H9 (cell line): ENCODE results near the gene ABCD1. TPM values are rescaled to one million over a fixed set of nuclear protein-coding genes. Genes with fewer than 3 reads are reported as not detected.
"Not testable (repeated sequence)": the region's sequence is repeated elsewhere in the genome, so short reads cannot be mapped to it uniquely, and the experiment has no call there.

Source experiments
- DNase-seq: peaks from one replicate; pipeline ENCODE4 v3.0.0-alpha.2; 2017
- H2AFZ ChIP-seq: one replicate; pipeline ENCODE4 v1.6.1; 2013; ENCODE audit warnings: mild to moderate bottlenecking, low read length, control low read depth, moderate library complexity
- H2AK5ac ChIP-seq: 2 replicates; pipeline ENCODE4 v1.6.1; 2013; ENCODE audit warnings: low read length, control low read depth, mixed read lengths; ENCODE audit not compliant: insufficient read length
- H2BK120ac ChIP-seq: one replicate; pipeline ENCODE4 v1.6.1; 2013; ENCODE audit warnings: low read depth, mild to moderate bottlenecking, low read length, control low read depth, inconsistent platforms; ENCODE audit not compliant: poor library complexity, severe bottlenecking
- H2BK12ac ChIP-seq: 2 replicates; pipeline ENCODE4 v1.6.1; 2013; ENCODE audit warnings: low read length, control low read depth, mixed read lengths, low read depth; ENCODE audit not compliant: insufficient read length
- H2BK15ac ChIP-seq: 2 replicates; pipeline ENCODE4 v1.6.1; 2013; ENCODE audit warnings: low read depth, low read length, control low read depth
- H2BK20ac ChIP-seq: one replicate; pipeline ENCODE4 v1.6.1; 2013; ENCODE audit warnings: low read depth, mild to moderate bottlenecking, low read length, control low read depth, inconsistent platforms; ENCODE audit not compliant: poor library complexity, severe bottlenecking
- H2BK5ac ChIP-seq: 2 replicates; pipeline ENCODE4 v1.6.1; 2013; ENCODE audit warnings: low read length, control low read depth, mixed read lengths; ENCODE audit not compliant: insufficient read length
- H3K14ac ChIP-seq: 2 replicates; pipeline ENCODE4 v1.6.1; 2013; ENCODE audit warnings: low read length, control low read depth; ENCODE audit not compliant: insufficient read depth
- H3K18ac ChIP-seq: 2 replicates; pipeline ENCODE4 v1.6.1; 2013; ENCODE audit warnings: low read depth, mild to moderate bottlenecking, mixed read lengths, low read length, control low read depth; ENCODE audit not compliant: insufficient read length
- H3K23ac ChIP-seq: 2 replicates; pipeline ENCODE4 v1.6.1; 2013; ENCODE audit warnings: low read length, control low read depth, mixed read lengths, low read depth; ENCODE audit not compliant: insufficient read length
- H3K23me2 ChIP-seq: 2 replicates; pipeline ENCODE4 v1.6.1; 2013; ENCODE audit warnings: low read depth, mild to moderate bottlenecking, mixed read lengths, low read length, control low read depth; ENCODE audit not compliant: insufficient read length, poor library complexity, severe bottlenecking
- H3K27ac ChIP-seq: 2 replicates; pipeline ENCODE4 v1.5.1; 2013; ENCODE audit warnings: low read length, control low read depth, mixed read lengths, low read depth; ENCODE audit not compliant: insufficient read length
- H3K27me3 ChIP-seq: 2 replicates; pipeline ENCODE4 v1.6.1; 2013; ENCODE audit warnings: low read length, control low read depth, inconsistent platforms; ENCODE audit not compliant: insufficient read depth
- H3K4ac ChIP-seq: 2 replicates; pipeline ENCODE4 v1.6.1; 2013; ENCODE audit warnings: low read depth, mild to moderate bottlenecking, control low read depth, inconsistent platforms, low read length, moderate library complexity
- H3K4me1 ChIP-seq: 2 replicates; pipeline ENCODE4 v1.6.1; 2013; ENCODE audit warnings: low read length, control low read depth, inconsistent platforms; ENCODE audit not compliant: insufficient read depth
- H3K4me2 ChIP-seq: 2 replicates; pipeline ENCODE4 v1.6.1; 2013; ENCODE audit warnings: low read length, control low read depth, mixed read lengths; ENCODE audit not compliant: insufficient read length, insufficient read depth
- H3K56ac ChIP-seq: 2 replicates; pipeline ENCODE4 v1.6.1; 2013; ENCODE audit warnings: low read depth, mild to moderate bottlenecking, mixed read lengths, low read length, control low read depth; ENCODE audit not compliant: insufficient read length
- H3K79me1 ChIP-seq: 2 replicates; pipeline ENCODE4 v1.6.1; 2013; ENCODE audit warnings: low read depth, mild to moderate bottlenecking, moderate library complexity, low read length, control low read depth, inconsistent platforms; ENCODE audit not compliant: insufficient read depth, poor library complexity, severe bottlenecking
- H3K79me2 ChIP-seq: 2 replicates; pipeline ENCODE4 v1.6.1; 2013; ENCODE audit warnings: low read length, control low read depth, inconsistent platforms; ENCODE audit not compliant: insufficient read depth
- H3K9ac ChIP-seq: 2 replicates; pipeline ENCODE4 v1.6.1; 2013; ENCODE audit warnings: low read length, control low read depth, mixed read lengths; ENCODE audit not compliant: insufficient read length; ENCODE audit errors: extremely low read depth
- H3K9me3 ChIP-seq: one replicate; pipeline ENCODE4 v1.6.1; 2013; ENCODE audit warnings: low read depth, low read length, inconsistent platforms; ENCODE audit not compliant: control insufficient read depth
- H3T11ph ChIP-seq: one replicate; pipeline ENCODE4 v1.6.1; 2013; ENCODE audit warnings: mild to moderate bottlenecking, low read length, control low read depth, inconsistent platforms
- H4K20me1 ChIP-seq: one replicate; pipeline ENCODE4 v1.6.1; 2013; ENCODE audit not compliant: control insufficient read depth, insufficient read length, insufficient read depth
- H4K5ac ChIP-seq: 2 replicates; pipeline ENCODE4 v1.6.1; 2013; ENCODE audit warnings: low read depth, mild to moderate bottlenecking, mixed read lengths, low read length, control low read depth; ENCODE audit not compliant: insufficient read length
- H4K8ac ChIP-seq: replicated peaks from 2 replicates; pipeline ENCODE4 v1.6.1; 2013; ENCODE audit warnings: low read length, control low read depth, mixed read lengths, low read depth; ENCODE audit not compliant: insufficient read length
- H4K91ac ChIP-seq: 2 replicates; pipeline ENCODE4 v1.6.1; 2013; ENCODE audit warnings: low read depth, mild to moderate bottlenecking, moderate library complexity, mixed read lengths, low read length, control low read depth; ENCODE audit not compliant: insufficient read length
- H3K27ac Mint-ChIP-seq, 3 experiments: 2 replicates in 2 of 3; 3 replicates in 1 of 3; pipeline ENCODE4 v1.8.0; 2020 to 2021; ENCODE audit warnings: mixed read lengths in 3 of 3, mild to moderate bottlenecking in 1 of 3, moderate library complexity in 1 of 3
- H3K27me3 Mint-ChIP-seq: 2 replicates; pipeline ENCODE4 v1.8.0; 2021; ENCODE audit warnings: low read depth, mild to moderate bottlenecking, moderate library complexity, mixed read lengths
- H3K36me3 Mint-ChIP-seq, 3 experiments: 2 replicates in 2 of 3; 3 replicates in 1 of 3; pipeline ENCODE4 v1.8.0; 2020 to 2021; ENCODE audit warnings: low read depth in 3 of 3, mixed read lengths in 3 of 3; ENCODE audit not compliant: insufficient read depth in 1 of 3
- H3K4me1 Mint-ChIP-seq, 2 experiments: 2 replicates each; pipeline ENCODE4 v1.8.0; 2020; ENCODE audit warnings: mixed read lengths in 2 of 2
- H3K4me3 Mint-ChIP-seq, 2 experiments: 2 replicates in 1 of 2; 3 replicates in 1 of 2; pipeline ENCODE4 v1.8.0; 2020 to 2021; ENCODE audit warnings: mild to moderate bottlenecking in 2 of 2, mixed read lengths in 2 of 2, moderate library complexity in 1 of 2
- H3K9me3 Mint-ChIP-seq, 2 experiments: 2 replicates in 1 of 2; 3 replicates in 1 of 2; pipeline ENCODE4 v1.8.0; 2020; ENCODE audit warnings: mild to moderate bottlenecking in 2 of 2, mixed read lengths in 2 of 2, moderate library complexity in 1 of 2
- WGBS: extraction: QIAGEN DNeasy Blood & Tissue Kit; methylation state at CpG from one replicate; pipeline ENCODE4 v1.1.7; 2013; ENCODE audit warnings: missing lambda C conversion rate, low lambda C conversion rate, mixed read lengths; ENCODE audit not compliant: insufficient read length; ENCODE audit errors: extremely low coverage; 5-methylcytosine and 5-hydroxymethylcytosine counted together
- total RNA-seq: library from RNA; stranded (reverse); gene quantifications from 2 replicates; pipeline ENCODE4 v1.2.1, GENCODE V29; 2021
- TF ChIP-seq, protein P1 (sequence below): fragments of 200-600 bp; sonication (generic); conservative IDR thresholded peaks from 3 replicates; pipeline ENCODE4 v1.8.0; 2021; ENCODE audit warnings: antibody characterized with exemption, mild to moderate bottlenecking

The ABCD1 gene
- total RNA-seq, 1 experiment from 2014 or later, result 11.1 TPM

DNA sequence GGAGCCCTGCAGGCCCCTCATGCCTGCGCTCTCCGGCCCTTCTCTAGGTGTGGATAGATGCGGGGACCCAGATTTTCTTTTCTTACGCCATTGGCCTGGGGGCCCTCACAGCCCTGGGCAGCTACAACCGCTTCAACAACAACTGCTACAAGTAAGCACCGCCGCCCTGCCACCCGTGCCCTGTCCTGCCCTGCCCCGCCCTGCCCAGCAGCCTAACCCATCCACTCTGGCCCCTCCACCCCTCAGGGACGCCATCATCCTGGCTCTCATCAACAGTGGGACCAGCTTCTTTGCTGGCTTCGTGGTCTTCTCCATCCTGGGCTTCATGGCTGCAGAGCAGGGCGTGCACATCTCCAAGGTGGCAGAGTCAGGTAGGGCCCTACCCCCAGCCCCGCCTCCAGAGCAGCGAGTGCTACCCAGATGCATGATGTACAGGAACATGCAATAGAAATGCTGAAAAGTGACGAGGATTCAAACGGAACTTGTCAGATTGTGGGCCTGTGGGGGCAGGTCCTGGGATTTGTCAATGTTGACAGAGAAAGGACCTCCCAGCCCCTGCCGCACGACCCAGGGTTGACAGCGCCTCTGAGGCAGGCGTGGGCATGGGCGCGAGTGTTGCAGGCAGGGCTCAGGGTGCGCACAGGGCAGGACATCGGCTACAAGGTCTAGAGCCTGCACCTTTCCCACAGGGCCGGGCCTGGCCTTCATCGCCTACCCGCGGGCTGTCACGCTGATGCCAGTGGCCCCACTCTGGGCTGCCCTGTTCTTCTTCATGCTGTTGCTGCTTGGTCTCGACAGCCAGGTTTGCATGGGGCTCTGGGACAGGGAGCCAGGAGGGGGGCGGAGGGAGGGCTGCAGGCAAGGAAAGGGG, 31.2 kb upstream of the ABCD1 start:
- H3K27me3 ChIP-seq, result no peaks in the 10 kb centered on the region
- H3K4me1 ChIP-seq, result no peaks in the 10 kb centered on the region; the same call in 1 of the 2 replicates
- H3K4ac ChIP-seq, result no peak overlapping the region
- DNase-seq, result no peak
- H2BK12ac ChIP-seq, result no peak overlapping the region
- H3K4me2 ChIP-seq, result no peak overlapping the region
- H3K23me2 ChIP-seq, result no peaks in the 10 kb centered on the region
- H3K79me2 ChIP-seq, result no peaks in the 10 kb centered on the region; the same call in 1 of the 2 replicates
- no peak overlapping the region for H3K56ac ChIP-seq
- no peak overlapping the region for H2BK20ac ChIP-seq
- H3K9me3 Mint-ChIP-seq, result peaks cover 39 to 69% of the 10 kb centered on the region in 2 experiments
- H4K5ac ChIP-seq, result no peak overlapping the region
- no peak overlapping the region for H2AFZ ChIP-seq
- no peak overlapping the region for H3K14ac ChIP-seq
- no peak overlapping the region for H4K8ac ChIP-seq
- WGBS, result no CpG with 5 or more reads among the region's 31 CpGs
- no peak overlapping the region for H3K27ac Mint-ChIP-seq
- H3T11ph ChIP-seq, result no peak overlapping the region
- H3K4me1 Mint-ChIP-seq, result peaks cover 0 to 8% of the 10 kb centered on the region in 2 experiments; a peak in 2 of 4 replicates
- no peaks in the 10 kb centered on the region for H3K79me1 ChIP-seq
- H3K9ac ChIP-seq, result no peak overlapping the region
- H3K18ac ChIP-seq, result no peak overlapping the region
- H3K23ac ChIP-seq, result no peak overlapping the region
- no peak overlapping the region for H2BK120ac ChIP-seq
- no peak overlapping the region for H4K91ac ChIP-seq
- H3K4me3 Mint-ChIP-seq, result no peak overlapping the region
- peaks cover 5% of the 10 kb centered on the region for H4K20me1 ChIP-seq
- peaks cover 1% of the 10 kb centered on the region; the same call in 1 of the 2 replicates for H3K27me3 Mint-ChIP-seq
- no peak overlapping the region for H2BK15ac ChIP-seq
- peaks cover 24 to 61% (median 55%) of the 10 kb centered on the region in 3 experiments; a peak in 6 of 7 replicates for H3K36me3 Mint-ChIP-seq
- no peak overlapping the region for H2AK5ac ChIP-seq
- H3K27ac ChIP-seq, result no peak overlapping the region
- H3K9me3 ChIP-seq, result no peaks in the 10 kb centered on the region
- TF ChIP-seq, protein P1, sequence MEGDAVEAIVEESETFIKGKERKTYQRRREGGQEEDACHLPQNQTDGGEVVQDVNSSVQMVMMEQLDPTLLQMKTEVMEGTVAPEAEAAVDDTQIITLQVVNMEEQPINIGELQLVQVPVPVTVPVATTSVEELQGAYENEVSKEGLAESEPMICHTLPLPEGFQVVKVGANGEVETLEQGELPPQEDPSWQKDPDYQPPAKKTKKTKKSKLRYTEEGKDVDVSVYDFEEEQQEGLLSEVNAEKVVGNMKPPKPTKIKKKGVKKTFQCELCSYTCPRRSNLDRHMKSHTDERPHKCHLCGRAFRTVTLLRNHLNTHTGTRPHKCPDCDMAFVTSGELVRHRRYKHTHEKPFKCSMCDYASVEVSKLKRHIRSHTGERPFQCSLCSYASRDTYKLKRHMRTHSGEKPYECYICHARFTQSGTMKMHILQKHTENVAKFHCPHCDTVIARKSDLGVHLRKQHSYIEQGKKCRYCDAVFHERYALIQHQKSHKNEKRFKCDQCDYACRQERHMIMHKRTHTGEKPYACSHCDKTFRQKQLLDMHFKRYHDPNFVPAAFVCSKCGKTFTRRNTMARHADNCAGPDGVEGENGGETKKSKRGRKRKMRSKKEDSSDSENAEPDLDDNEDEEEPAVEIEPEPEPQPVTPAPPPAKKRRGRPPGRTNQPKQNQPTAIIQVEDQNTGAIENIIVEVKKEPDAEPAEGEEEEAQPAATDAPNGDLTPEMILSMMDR, result no peak
- H2BK5ac ChIP-seq, result no peak overlapping the region

DNA sequence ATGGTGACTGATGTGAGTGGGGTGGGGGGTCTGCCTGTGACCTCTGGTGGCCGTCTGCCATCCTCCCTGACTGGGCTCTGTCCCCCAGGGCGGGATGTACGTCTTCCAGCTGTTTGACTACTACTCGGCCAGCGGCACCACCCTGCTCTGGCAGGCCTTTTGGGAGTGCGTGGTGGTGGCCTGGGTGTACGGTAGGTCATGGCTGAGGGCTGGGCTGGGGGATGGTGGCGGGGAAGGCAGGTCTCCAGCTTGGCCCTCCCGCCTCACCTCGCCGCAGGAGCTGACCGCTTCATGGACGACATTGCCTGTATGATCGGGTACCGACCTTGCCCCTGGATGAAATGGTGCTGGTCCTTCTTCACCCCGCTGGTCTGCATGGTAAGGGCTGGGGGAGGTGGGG, 30.4 kb upstream of the ABCD1 start:
- not testable (repeated sequence) for H2BK20ac ChIP-seq

More for the DNA sequence above, 30.4 kb upstream of the ABCD1 start:
- not testable (repeated sequence) for H4K20me1 ChIP-seq, H3K27me3 Mint-ChIP-seq, H3K9ac ChIP-seq, H3K79me2 ChIP-seq, H2BK5ac ChIP-seq, H2AK5ac ChIP-seq, H2AFZ ChIP-seq, H3K9me3 ChIP-seq, H3K27me3 ChIP-seq, H3K23me2 ChIP-seq, H3K79me1 ChIP-seq, DNase-seq, H3K4me1 ChIP-seq, H3K23ac ChIP-seq, H3K27ac Mint-ChIP-seq, H2BK120ac ChIP-seq, H3K27ac ChIP-seq, H4K5ac ChIP-seq, H3K18ac ChIP-seq, H4K91ac ChIP-seq, H3K56ac ChIP-seq, H2BK15ac ChIP-seq, H3K4me2 ChIP-seq, H3K4me3 Mint-ChIP-seq, H3K14ac ChIP-seq, H4K8ac ChIP-seq, H3T11ph ChIP-seq, H3K4ac ChIP-seq, H2BK12ac ChIP-seq, H3K4me1 Mint-ChIP-seq
- no CpG with 5 or more reads among the region's 16 CpGs for WGBS
- Mint-ChIP-seq H3K36me3 (peaks cover 24 to 65% (median 55%) of the 10 kb centered on the region in 3 experiments), H3K9me3 (peaks cover 47 to 77% of the 10 kb centered on the region in 2 experiments)
